ENCODE data around the gene COL6A5. TPM values are rescaled to one million over a fixed set of nuclear protein-coding genes. Genes with fewer than 3 reads are reported as not detected.

COL6A5 gene
- total RNA-seq, 1 experiment from 2014 or later = not detected

- DNase-seq = no peak
- Mint-ChIP-seq H3K4me1 (ENCODE audit: low read depth, unreplicated experiment) (no peaks in the 10 kb centered on the region), H3K27me3 (ENCODE audit: unreplicated experiment) (peaks cover 23% of the 10 kb centered on the region), H3K9me3 (ENCODE audit: low read depth, unreplicated experiment) (no peaks in the 10 kb centered on the region), H3K36me3 (ENCODE audit: insufficient read depth, unreplicated experiment) (no peaks in the 10 kb centered on the region), H3K4me3 (ENCODE audit: low read depth, unreplicated experiment) (no peak overlapping the region), H3K27ac (ENCODE audit: unreplicated experiment) (no peak overlapping the region)
- no TSS peak for BruUV-seq (replicated peaks)
- CTCF ChIA-PET = no interaction called here
- TF ChIP-seq, protein P1, sequence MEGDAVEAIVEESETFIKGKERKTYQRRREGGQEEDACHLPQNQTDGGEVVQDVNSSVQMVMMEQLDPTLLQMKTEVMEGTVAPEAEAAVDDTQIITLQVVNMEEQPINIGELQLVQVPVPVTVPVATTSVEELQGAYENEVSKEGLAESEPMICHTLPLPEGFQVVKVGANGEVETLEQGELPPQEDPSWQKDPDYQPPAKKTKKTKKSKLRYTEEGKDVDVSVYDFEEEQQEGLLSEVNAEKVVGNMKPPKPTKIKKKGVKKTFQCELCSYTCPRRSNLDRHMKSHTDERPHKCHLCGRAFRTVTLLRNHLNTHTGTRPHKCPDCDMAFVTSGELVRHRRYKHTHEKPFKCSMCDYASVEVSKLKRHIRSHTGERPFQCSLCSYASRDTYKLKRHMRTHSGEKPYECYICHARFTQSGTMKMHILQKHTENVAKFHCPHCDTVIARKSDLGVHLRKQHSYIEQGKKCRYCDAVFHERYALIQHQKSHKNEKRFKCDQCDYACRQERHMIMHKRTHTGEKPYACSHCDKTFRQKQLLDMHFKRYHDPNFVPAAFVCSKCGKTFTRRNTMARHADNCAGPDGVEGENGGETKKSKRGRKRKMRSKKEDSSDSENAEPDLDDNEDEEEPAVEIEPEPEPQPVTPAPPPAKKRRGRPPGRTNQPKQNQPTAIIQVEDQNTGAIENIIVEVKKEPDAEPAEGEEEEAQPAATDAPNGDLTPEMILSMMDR (IDR thresholded peaks at IDR 0.05; ENCODE audit: unreplicated experiment) = no peak
- intact Hi-C loops (cut with micrococcal nuclease; ENCODE audit: unreplicated experiment) = no loop called here
These were observed 77.6 kb downstream of the COL6A5 start for GRCh38 chr3:130423064-130423463.

DNA sequence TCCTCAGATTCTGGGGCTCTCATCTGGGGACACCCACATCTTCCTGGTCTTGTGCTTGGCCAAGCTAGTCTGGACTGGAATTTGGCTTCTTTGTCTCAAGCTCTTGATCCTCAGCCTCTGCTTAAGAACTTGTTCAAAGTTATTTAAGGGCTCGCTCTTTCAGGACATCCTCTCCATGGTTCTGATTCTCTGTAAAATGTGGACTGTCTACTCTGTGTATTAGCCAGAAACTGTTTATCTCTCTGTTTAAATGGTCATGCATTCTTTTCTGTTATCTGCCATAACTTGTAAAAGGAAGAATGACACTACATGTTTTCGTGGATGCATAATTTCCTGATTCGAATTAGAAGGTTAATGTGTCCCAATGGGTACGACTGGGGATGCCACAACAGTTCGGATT, 79.4 kb downstream of the COL6A5 start:
- no peak overlapping the region for H3K27ac Mint-ChIP-seq (ENCODE audit: unreplicated experiment)
- no peak overlapping the region for H3K4me3 Mint-ChIP-seq (ENCODE audit: low read depth, unreplicated experiment)
- no peaks in the 10 kb centered on the region for H3K9me3 Mint-ChIP-seq (ENCODE audit: low read depth, unreplicated experiment)
- H3K36me3 Mint-ChIP-seq (ENCODE audit: insufficient read depth, unreplicated experiment) = no peaks in the 10 kb centered on the region
- no peaks in the 10 kb centered on the region for H3K4me1 Mint-ChIP-seq (ENCODE audit: low read depth, unreplicated experiment)
- intact Hi-C loops (cut with micrococcal nuclease; ENCODE audit: unreplicated experiment) = no loop called here
- CTCF ChIA-PET = no interaction called here
- TF ChIP-seq, protein P1 (IDR thresholded peaks at IDR 0.05; ENCODE audit: unreplicated experiment) = no peak
- no TSS peak for BruUV-seq (replicated peaks)
- no peak for DNase-seq
- H3K27me3 Mint-ChIP-seq (ENCODE audit: unreplicated experiment) = peaks cover 14% of the 10 kb centered on the region

DNA sequence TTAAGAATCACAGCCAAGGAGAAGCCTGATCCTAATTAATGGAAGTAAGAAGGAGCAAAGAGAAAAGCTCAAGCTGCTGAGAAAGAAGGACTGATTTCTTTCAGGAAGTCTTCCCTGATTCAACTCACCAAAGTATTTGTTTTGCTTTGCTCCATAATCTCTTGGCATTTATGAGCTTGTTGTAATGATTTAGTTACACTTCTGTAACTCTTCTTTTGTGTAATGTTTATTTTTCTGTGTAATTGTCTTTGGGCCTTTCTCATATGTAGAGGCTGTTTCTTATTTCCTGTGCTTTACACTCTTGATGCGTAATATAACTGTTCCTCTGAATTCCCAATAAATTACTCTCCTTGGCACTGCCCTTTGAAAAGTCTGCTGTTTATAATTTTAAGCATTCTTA, 80.0 kb downstream of the COL6A5 start:
- H3K27me3 Mint-ChIP-seq (ENCODE audit: unreplicated experiment) = peaks cover 14% of the 10 kb centered on the region
- intact Hi-C loops (cut with micrococcal nuclease; ENCODE audit: unreplicated experiment) = no loop called here
- H3K36me3 Mint-ChIP-seq (ENCODE audit: insufficient read depth, unreplicated experiment) = no peaks in the 10 kb centered on the region
- H3K4me1 Mint-ChIP-seq (ENCODE audit: low read depth, unreplicated experiment) = no peaks in the 10 kb centered on the region
- DNase-seq = no peak
- H3K4me3 Mint-ChIP-seq (ENCODE audit: low read depth, unreplicated experiment) = no peak overlapping the region
- CTCF ChIA-PET = no interaction called here
- H3K9me3 Mint-ChIP-seq (ENCODE audit: low read depth, unreplicated experiment) = no peaks in the 10 kb centered on the region
- TF ChIP-seq, protein P1 (IDR thresholded peaks at IDR 0.05; ENCODE audit: unreplicated experiment) = no peak
- no TSS peak for BruUV-seq (replicated peaks)
- H3K27ac Mint-ChIP-seq (ENCODE audit: unreplicated experiment) = no peak overlapping the region

GRCh38 chr3:130426206-130426605, 80.7 kb downstream of the COL6A5 start:
- no peaks in the 10 kb centered on the region for H3K9me3 Mint-ChIP-seq (ENCODE audit: low read depth, unreplicated experiment)
- no peak overlapping the region for H3K27ac Mint-ChIP-seq (ENCODE audit: unreplicated experiment)
- no peak for DNase-seq
- intact Hi-C loops (cut with micrococcal nuclease; ENCODE audit: unreplicated experiment) = no loop called here
- no peaks in the 10 kb centered on the region for H3K4me1 Mint-ChIP-seq (ENCODE audit: low read depth, unreplicated experiment)
- CTCF ChIA-PET = no interaction called here
- H3K36me3 Mint-ChIP-seq (ENCODE audit: insufficient read depth, unreplicated experiment) = no peaks in the 10 kb centered on the region
- TF ChIP-seq, protein P1 (IDR thresholded peaks at IDR 0.05; ENCODE audit: unreplicated experiment) = no peak
- H3K4me3 Mint-ChIP-seq (ENCODE audit: low read depth, unreplicated experiment) = no peak overlapping the region
- peaks cover 10% of the 10 kb centered on the region for H3K27me3 Mint-ChIP-seq (ENCODE audit: unreplicated experiment)
- BruUV-seq (replicated peaks) = no TSS peak
